H1 (cell line): ENCODE results near the gene RNF114. TPM values are rescaled to one million over a fixed set of nuclear protein-coding genes. Genes with fewer than 3 reads are reported as not detected.

Experiments used
- CTCF ChIA-PET: fragments of 300-600 bp; sonication (Branson Sonifier 250); formaldehyde crosslinking; loops from one replicate; lab custom pipeline; 2021; ENCODE audit not compliant: partially characterized antibody; lab: Charles Lee
- POLR2A ChIA-PET: fragments of 300-600 bp; sonication (Branson Sonifier 250); formaldehyde crosslinking; loops from one replicate; lab custom pipeline; 2021; ENCODE audit warnings: inconsistent platforms; ENCODE audit not compliant: partially characterized antibody; lab: Charles Lee
- DNase-seq, 2 experiments: peaks; one replicate each; pipeline versions ENCODE4 v3.0.0 to v3.0.0-alpha.2; 2010 to 2022; ENCODE audit warnings: low spot score in 2 of 2, low read depth in 1 of 2, mixed read lengths in 1 of 2
- FAIRE-seq: peaks from 2 replicates; lab custom pipeline; 2011; peaks lifted over from hg19 to GRCh38; lab: Jason Lieb, UNC
- H2AFZ ChIP-seq: 2 replicates; pipeline ENCODE4 v1.8.1; 2012; ENCODE audit warnings: low read length, inconsistent platforms
- H2AK5ac ChIP-seq: 2 replicates; pipeline ENCODE4 v1.6.1; 2013; ENCODE audit warnings: low read depth, low read length
- H2BK120ac ChIP-seq: replicated peaks from 2 replicates; pipeline ENCODE3; 2013; ENCODE audit warnings: low read depth, low read length, inconsistent platforms
- H2BK12ac ChIP-seq: 2 replicates; pipeline ENCODE4 v1.6.1; 2013; ENCODE audit warnings: low read depth, low read length
- H2BK15ac ChIP-seq: 2 replicates; pipeline ENCODE4 v1.6.1; 2013; ENCODE audit warnings: low read length
- H2BK20ac ChIP-seq: 2 replicates; pipeline ENCODE4 v1.6.1; 2013; ENCODE audit warnings: low read length
- H2BK5ac ChIP-seq: 2 replicates; pipeline ENCODE4 v1.6.1; 2013; ENCODE audit warnings: low read depth, low read length
- H3K14ac ChIP-seq: 2 replicates; pipeline ENCODE4 v1.6.1; 2013; ENCODE audit warnings: inconsistent platforms; ENCODE audit not compliant: insufficient read length
- H3K18ac ChIP-seq: 2 replicates; pipeline ENCODE4 v1.6.1; 2013; ENCODE audit warnings: low read length; ENCODE audit errors: extremely low read depth
- H3K23ac ChIP-seq: 2 replicates; pipeline ENCODE4 v1.6.1; 2013; ENCODE audit warnings: inconsistent platforms; ENCODE audit not compliant: insufficient read length
- H3K23me2 ChIP-seq: 2 replicates; pipeline ENCODE4 v1.6.1; 2013; ENCODE audit warnings: low read depth, low read length
- H3K27ac ChIP-seq: 2 replicates; pipeline ENCODE4 v1.6.1; 2011; ENCODE audit warnings: low read depth, low read length, inconsistent platforms
- H3K27me3 ChIP-seq, 4 experiments: replicated peaks in 1 of 4; 1 replicate in 1 of 4; 2 replicates in 3 of 4; pipeline versions ENCODE4 v1.6.1 to v1.8.1; 2011 to 2013; ENCODE audit warnings: low read length in 3 of 4, mild to moderate bottlenecking in 3 of 4, inconsistent platforms in 2 of 4, mixed read lengths in 2 of 4, moderate library complexity in 1 of 4; ENCODE audit not compliant: control insufficient read depth in 3 of 4, insufficient read depth in 3 of 4; ENCODE audit errors: extremely low read depth in 1 of 4
- H3K36me3 ChIP-seq, 4 experiments: 2 replicates each; pipeline versions ENCODE4 v1.6.1 to v1.8.1; 2011 to 2013; ENCODE audit warnings: mild to moderate bottlenecking in 4 of 4, low read length in 3 of 4, moderate library complexity in 2 of 4, control low read depth in 1 of 4, inconsistent platforms in 1 of 4; ENCODE audit not compliant: insufficient read depth in 4 of 4, control insufficient read depth in 2 of 4
- H3K4ac ChIP-seq: replicated peaks from 2 replicates; pipeline ENCODE3; 2013; ENCODE audit warnings: low read length, low read depth, mixed read lengths, inconsistent platforms; ENCODE audit not compliant: insufficient read length
- H3K4me1 ChIP-seq, 4 experiments: replicated peaks in 1 of 4; 1 replicate in 1 of 4; 2 replicates in 3 of 4; pipeline versions ENCODE4 v1.6.1 to v1.8.1; 2011 to 2013; ENCODE audit warnings: low read length in 3 of 4, inconsistent platforms in 2 of 4, mixed read lengths in 1 of 4; ENCODE audit not compliant: insufficient read depth in 4 of 4, control insufficient read depth in 3 of 4
- H3K4me2 ChIP-seq, 2 experiments: 2 replicates each; pipeline versions ENCODE4 v1.6.1 to v1.8.1; 2011 to 2013; ENCODE audit warnings: low read depth in 2 of 2, low read length in 2 of 2, control low read depth in 1 of 2, inconsistent platforms in 1 of 2, mild to moderate bottlenecking in 1 of 2; ENCODE audit not compliant: insufficient read depth in 1 of 2
- H3K4me3 ChIP-seq, 4 experiments: fragments of 200-600, 300-600 bp in 1 of 4; sonication (generic), shearing (Covaris generic), sonication (Bioruptor Twin) in 1 of 4; 2 replicates each; pipeline versions ENCODE4 v1.5.1 to v1.8.1; 2011 to 2016; ENCODE audit warnings: low read length in 4 of 4, low read depth in 3 of 4, control low read depth in 2 of 4, inconsistent platforms in 2 of 4, mild to moderate bottlenecking in 2 of 4, mixed read lengths in 1 of 4, moderate library complexity in 1 of 4; ENCODE audit not compliant: insufficient read depth in 2 of 4; ENCODE audit errors: extremely low read depth in 1 of 4
- H3K56ac ChIP-seq: replicated peaks from 2 replicates; pipeline ENCODE3; 2013; ENCODE audit warnings: low read depth, mild to moderate bottlenecking, mixed read lengths, low read length, inconsistent platforms; ENCODE audit not compliant: insufficient read length
- H3K79me1 ChIP-seq: 2 replicates; pipeline ENCODE4 v1.6.1; 2013; ENCODE audit warnings: low read depth, low read length, control low read depth
- H3K79me2 ChIP-seq, 2 experiments: 2 replicates each; pipeline versions ENCODE4 v1.6.1 to v1.8.1; 2012 to 2013; ENCODE audit warnings: low read length in 2 of 2, mild to moderate bottlenecking in 2 of 2, inconsistent platforms in 1 of 2; ENCODE audit not compliant: insufficient read depth in 2 of 2, control insufficient read depth in 1 of 2
- H3K9ac ChIP-seq, 4 experiments: replicated peaks in 1 of 4; 1 replicate in 1 of 4; 2 replicates in 3 of 4; pipeline versions ENCODE4 v1.6.1 to v1.8.1; 2011 to 2013; ENCODE audit warnings: low read depth in 3 of 4, low read length in 3 of 4, control low read depth in 2 of 4, mild to moderate bottlenecking in 2 of 4, moderate library complexity in 2 of 4, inconsistent platforms in 1 of 4; ENCODE audit errors: extremely low read depth in 1 of 4
- H3K9me3 ChIP-seq, 2 experiments: 2 replicates each; pipeline versions ENCODE4 v1.6.1 to v1.8.1; 2012 to 2013; ENCODE audit warnings: mild to moderate bottlenecking in 2 of 2, moderate library complexity in 2 of 2, control low read depth in 1 of 2, inconsistent platforms in 1 of 2, low read depth in 1 of 2, low read length in 1 of 2, mixed read lengths in 1 of 2; ENCODE audit not compliant: insufficient read depth in 2 of 2
- H4K20me1 ChIP-seq, 2 experiments: replicated peaks in 1 of 2; 2 replicates each; pipeline versions ENCODE3 to v1.8.1; 2011 to 2013; ENCODE audit warnings: inconsistent platforms in 2 of 2, low read length in 2 of 2, mild to moderate bottlenecking in 1 of 2; ENCODE audit not compliant: insufficient read depth in 2 of 2, control insufficient read depth in 1 of 2
- H4K5ac ChIP-seq: 2 replicates; pipeline ENCODE4 v1.6.1; 2013; ENCODE audit warnings: low read length, low read depth, mixed read lengths, inconsistent platforms; ENCODE audit not compliant: insufficient read length
- H4K8ac ChIP-seq: 2 replicates; pipeline ENCODE4 v1.8.0; 2013; ENCODE audit warnings: mild to moderate bottlenecking, moderate library complexity, low read length, inconsistent platforms; ENCODE audit not compliant: insufficient read depth; ENCODE audit errors: extremely low read depth
- H4K91ac ChIP-seq: replicated peaks from 2 replicates; pipeline ENCODE3; 2013; ENCODE audit warnings: low read length, mixed read lengths, inconsistent platforms; ENCODE audit not compliant: insufficient read length
- CHD2 ChIP-seq: IDR thresholded peaks from 2 replicates; pipeline ENCODE4 v1.6.1; 2012; ENCODE audit warnings: low read length, improper control_type of control experiment
- CTBP2 ChIP-seq: IDR thresholded peaks from 2 replicates; pipeline ENCODE4 v1.7.0; 2011; ENCODE audit warnings: borderline replicate concordance, mild to moderate bottlenecking, moderate library complexity, mixed read lengths, low read length; ENCODE audit not compliant: insufficient read depth, insufficient read length
- RFX5 ChIP-seq: IDR thresholded peaks from 2 replicates; pipeline ENCODE4 v1.6.1; 2011; ENCODE audit warnings: low read depth, low read length, improper control_type of control experiment, borderline replicate concordance
- RNF2 ChIP-seq: fragments of 200-900, 300-1000 bp; sonication (generic); IDR thresholded peaks from 2 replicates; pipeline ENCODE4 v1.7.1; 2016; ENCODE audit warnings: borderline replicate concordance, low read depth, mild to moderate bottlenecking, antibody characterized with exemption, low read length; ENCODE audit not compliant: poor library complexity, severe bottlenecking; ENCODE audit errors: missing control alignments
- SP1 ChIP-seq: IDR thresholded peaks from 2 replicates; pipeline ENCODE4 v1.6.1; 2011; ENCODE audit warnings: low read depth, low read length
- WGBS, 2 experiments: shearing (Covaris generic) in 1 of 2; methylation state at CpG; one replicate each; pipeline versions ENCODE4 v1.1.6 to v1.1.7; 2013 to 2015; ENCODE audit warnings: low lambda C conversion rate in 2 of 2, mixed read lengths in 2 of 2, inconsistent platforms in 1 of 2, low coverage in 1 of 2, missing lambda C conversion rate in 1 of 2; ENCODE audit not compliant: insufficient replicate concordance in 2 of 2, insufficient coverage in 1 of 2, insufficient read length in 1 of 2; ENCODE audit errors: extremely low coverage in 1 of 2, missing lambda C conversion rate in 1 of 2; 5-methylcytosine and 5-hydroxymethylcytosine counted together
- polyA plus RNA-seq, 7 experiments: library from polyadenylated mRNA; depleted of rRNA in 3 of 7; stranded (reverse) in 5 of 7; unstranded in 2 of 7; fragments of >200 nt in 5 of 7; fragments of 200-250 nt in 2 of 7; gene quantifications; 1 replicate in 5 of 7; 2 replicates in 1 of 7; 4 replicates in 1 of 7; pipeline versions ENCODE4 v1.2.1 to v1.2.3, GENCODE V29; 2011 to 2013; ENCODE audit warnings: missing spikeins in 2 of 7, mixed read lengths in 2 of 7
- total RNA-seq: library from RNA; stranded (reverse); fragmentation: NEBNext Ultra II Directional; extraction: Animal tissue kit (Norgen Biotek cat#: 25700); gene quantifications from 2 replicates; pipeline ENCODE4 v1.2.1, GENCODE V29; 2021

The RNF114 gene
- total and polyA plus RNA-seq, 2 of the 8 experiments (the other 6 are each of a cell fraction or from before 2014, with no cell fraction given): 81.7 to 89.9 TPM

DNA sequence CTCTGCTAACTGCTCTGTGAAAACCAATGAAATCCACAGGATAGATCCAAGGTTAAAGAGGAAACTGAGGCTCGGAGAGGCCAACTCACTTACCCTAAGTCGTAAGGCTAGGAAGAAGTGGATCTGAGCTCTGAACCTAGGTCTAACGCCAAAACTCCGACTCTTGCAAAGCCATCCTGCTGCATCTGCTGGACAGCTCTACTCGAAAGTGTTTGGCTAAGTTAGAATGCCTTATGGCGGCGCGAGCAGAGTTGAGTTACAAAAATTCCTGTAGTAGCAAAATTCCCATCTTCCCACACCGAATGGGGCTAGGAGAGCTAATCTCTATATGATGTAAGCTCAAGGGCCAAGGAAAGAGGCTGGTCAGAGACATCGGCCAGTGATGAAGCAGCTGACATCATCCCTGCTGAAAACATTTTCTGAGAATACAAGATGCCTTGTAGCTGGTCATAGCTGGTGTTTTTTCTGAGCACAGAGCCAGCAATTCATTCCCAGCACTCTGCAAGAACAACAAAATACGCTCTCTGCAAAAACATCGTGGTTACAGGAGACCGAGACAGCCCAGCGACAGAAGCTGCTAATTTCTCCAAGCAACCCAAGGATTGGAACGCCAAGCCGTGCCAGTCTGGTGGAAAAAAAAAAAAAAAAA is 22.7 kb upstream of the RNF114 start:
- H3K27ac ChIP-seq: no peak overlapping the region
- H3K18ac ChIP-seq: no peak overlapping the region
- 90% methylated on average over 16 of the region's 16 CpGs; no CpG with 5 or more reads in 1 of the 2 experiments for WGBS, 2 experiments

More for the DNA sequence above, 22.7 kb upstream of the RNF114 start:
- no peaks in the 10 kb centered on the region for H3K9me3 ChIP-seq
- no peak overlapping the region for H2BK120ac ChIP-seq
- H3K27me3 ChIP-seq: no peaks in the 10 kb centered on the region
- H3K23me2 ChIP-seq: peaks cover 8% of the 10 kb centered on the region
- H3K4me3 ChIP-seq: peak overlapping the region in 1 of 4 experiments; percentile 99; a peak in 1 of 8 replicates
- H3K4me1 ChIP-seq: peaks cover 0 to 6% (median 3%) of the 10 kb centered on the region in 4 experiments; a peak in 2 of 7 replicates
- DNase-seq: no peak
- H4K91ac ChIP-seq: no peak overlapping the region
- POLR2A ChIA-PET: interaction anchor here (3.8 kb wide), 1 partner anchor 22 kb away, joined by 17 read pairs; no protein-coding TSS in a partner anchor
- no peak overlapping the region for H2BK5ac ChIP-seq
- TF ChIP-seq RNF2 (no peak), RFX5 (no peak), CTBP2 (no peak), CHD2 (no peak), SP1 (no peak)
- no peak overlapping the region for H4K5ac ChIP-seq
- H3K79me2 ChIP-seq: peaks cover 4 to 53% of the 10 kb centered on the region in 2 experiments; a peak in 3 of 4 replicates
- no peak for FAIRE-seq
- H2BK12ac ChIP-seq: no peak overlapping the region
- H2AK5ac ChIP-seq: no peak overlapping the region
- no peak overlapping the region for H2AFZ ChIP-seq
- H3K14ac ChIP-seq: no peak overlapping the region
- H3K4ac ChIP-seq: no peak overlapping the region
- no peak overlapping the region for H3K23ac ChIP-seq
- H3K56ac ChIP-seq: no peak overlapping the region
- H2BK20ac ChIP-seq: no peak overlapping the region
- CTCF ChIA-PET: interaction anchor here (0.8 to 16.4 kb wide), 14 partner anchors 10 to 579 kb away, joined by 3 to 199 read pairs (median 4); no protein-coding TSS in a partner anchor
- H3K4me2 ChIP-seq: peak overlapping the region; percentile 57 to 99; a peak in 1 of 4 replicates
- H2BK15ac ChIP-seq: no peak overlapping the region
- H4K20me1 ChIP-seq: peaks cover 2 to 15% of the 10 kb centered on the region in 2 experiments
- H4K8ac ChIP-seq: no peak overlapping the region
- 0 out of 7 replicates have a peak overlapping the region, but pooled peaks of 1 of the 4 experiments have one; percentile 21 for H3K9ac ChIP-seq
- peaks cover 12% of the 10 kb centered on the region for H3K79me1 ChIP-seq
- no peaks in the 10 kb centered on the region; a peak in 1 of 8 replicates for H3K36me3 ChIP-seq
